ENCODE data around the gene GK.

DNA sequence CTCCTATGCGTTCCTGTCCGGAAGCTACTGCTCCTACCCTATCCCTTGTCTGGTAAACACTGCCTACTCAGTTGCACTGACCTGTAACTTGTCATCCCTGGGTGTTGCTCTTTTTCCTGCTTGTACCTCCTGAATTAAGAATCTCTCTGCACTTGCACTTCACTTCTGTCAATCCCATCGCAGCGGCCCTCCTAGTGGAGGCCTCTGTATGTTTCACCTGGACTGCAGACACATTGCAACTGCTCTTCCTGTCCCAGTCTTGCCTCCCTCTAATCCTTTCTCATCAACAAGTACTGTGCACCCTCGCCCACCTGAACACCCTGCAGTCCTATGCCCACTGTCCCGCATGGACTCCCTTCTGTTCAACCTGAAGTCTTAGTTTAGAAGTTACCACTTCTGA, 8.0 kb downstream of the GK start:
- TF ChIP-seq RELA (CRISPR knock-in tag; IDR thresholded peaks at IDR 0.05; ENCODE audit: borderline replicate concordance) (no peak), SMAD4 (CRISPR knock-in tag; IDR thresholded peaks at IDR 0.05) (no peak), ZNF263 (CRISPR knock-in tag; IDR thresholded peaks at IDR 0.05; ENCODE audit: low read depth) (no peak), SOX15 (CRISPR knock-in tag; IDR thresholded peaks at IDR 0.05) (no peak), SP1 (CRISPR knock-in tag; conservative IDR thresholded peaks at IDR 0.05) (no peak), ZBTB21 (CRISPR knock-in tag; IDR thresholded peaks at IDR 0.05; ENCODE audit: borderline replicate concordance) (no peak)
- TF ChIP-seq, protein P1, sequence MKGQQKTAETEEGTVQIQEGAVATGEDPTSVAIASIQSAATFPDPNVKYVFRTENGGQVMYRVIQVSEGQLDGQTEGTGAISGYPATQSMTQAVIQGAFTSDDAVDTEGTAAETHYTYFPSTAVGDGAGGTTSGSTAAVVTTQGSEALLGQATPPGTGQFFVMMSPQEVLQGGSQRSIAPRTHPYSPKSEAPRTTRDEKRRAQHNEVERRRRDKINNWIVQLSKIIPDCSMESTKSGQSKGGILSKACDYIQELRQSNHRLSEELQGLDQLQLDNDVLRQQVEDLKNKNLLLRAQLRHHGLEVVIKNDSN (CRISPR knock-in tag; IDR thresholded peaks at IDR 0.05) = no peak
- TF ChIP-seq, protein P2, sequence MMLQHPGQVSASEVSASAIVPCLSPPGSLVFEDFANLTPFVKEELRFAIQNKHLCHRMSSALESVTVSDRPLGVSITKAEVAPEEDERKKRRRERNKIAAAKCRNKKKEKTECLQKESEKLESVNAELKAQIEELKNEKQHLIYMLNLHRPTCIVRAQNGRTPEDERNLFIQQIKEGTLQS (CRISPR knock-in tag; conservative IDR thresholded peaks at IDR 0.05) = no peak
- TF ChIP-seq, protein P3, sequence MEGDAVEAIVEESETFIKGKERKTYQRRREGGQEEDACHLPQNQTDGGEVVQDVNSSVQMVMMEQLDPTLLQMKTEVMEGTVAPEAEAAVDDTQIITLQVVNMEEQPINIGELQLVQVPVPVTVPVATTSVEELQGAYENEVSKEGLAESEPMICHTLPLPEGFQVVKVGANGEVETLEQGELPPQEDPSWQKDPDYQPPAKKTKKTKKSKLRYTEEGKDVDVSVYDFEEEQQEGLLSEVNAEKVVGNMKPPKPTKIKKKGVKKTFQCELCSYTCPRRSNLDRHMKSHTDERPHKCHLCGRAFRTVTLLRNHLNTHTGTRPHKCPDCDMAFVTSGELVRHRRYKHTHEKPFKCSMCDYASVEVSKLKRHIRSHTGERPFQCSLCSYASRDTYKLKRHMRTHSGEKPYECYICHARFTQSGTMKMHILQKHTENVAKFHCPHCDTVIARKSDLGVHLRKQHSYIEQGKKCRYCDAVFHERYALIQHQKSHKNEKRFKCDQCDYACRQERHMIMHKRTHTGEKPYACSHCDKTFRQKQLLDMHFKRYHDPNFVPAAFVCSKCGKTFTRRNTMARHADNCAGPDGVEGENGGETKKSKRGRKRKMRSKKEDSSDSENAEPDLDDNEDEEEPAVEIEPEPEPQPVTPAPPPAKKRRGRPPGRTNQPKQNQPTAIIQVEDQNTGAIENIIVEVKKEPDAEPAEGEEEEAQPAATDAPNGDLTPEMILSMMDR (IDR thresholded peaks at IDR 0.05) = no peak
- TF ChIP-seq, protein P4, sequence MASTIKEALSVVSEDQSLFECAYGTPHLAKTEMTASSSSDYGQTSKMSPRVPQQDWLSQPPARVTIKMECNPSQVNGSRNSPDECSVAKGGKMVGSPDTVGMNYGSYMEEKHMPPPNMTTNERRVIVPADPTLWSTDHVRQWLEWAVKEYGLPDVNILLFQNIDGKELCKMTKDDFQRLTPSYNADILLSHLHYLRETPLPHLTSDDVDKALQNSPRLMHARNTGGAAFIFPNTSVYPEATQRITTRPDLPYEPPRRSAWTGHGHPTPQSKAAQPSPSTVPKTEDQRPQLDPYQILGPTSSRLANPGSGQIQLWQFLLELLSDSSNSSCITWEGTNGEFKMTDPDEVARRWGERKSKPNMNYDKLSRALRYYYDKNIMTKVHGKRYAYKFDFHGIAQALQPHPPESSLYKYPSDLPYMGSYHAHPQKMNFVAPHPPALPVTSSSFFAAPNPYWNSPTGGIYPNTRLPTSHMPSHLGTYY (CRISPR knock-in tag; IDR thresholded peaks at IDR 0.05) = no peak
- TF ChIP-seq, protein P5, sequence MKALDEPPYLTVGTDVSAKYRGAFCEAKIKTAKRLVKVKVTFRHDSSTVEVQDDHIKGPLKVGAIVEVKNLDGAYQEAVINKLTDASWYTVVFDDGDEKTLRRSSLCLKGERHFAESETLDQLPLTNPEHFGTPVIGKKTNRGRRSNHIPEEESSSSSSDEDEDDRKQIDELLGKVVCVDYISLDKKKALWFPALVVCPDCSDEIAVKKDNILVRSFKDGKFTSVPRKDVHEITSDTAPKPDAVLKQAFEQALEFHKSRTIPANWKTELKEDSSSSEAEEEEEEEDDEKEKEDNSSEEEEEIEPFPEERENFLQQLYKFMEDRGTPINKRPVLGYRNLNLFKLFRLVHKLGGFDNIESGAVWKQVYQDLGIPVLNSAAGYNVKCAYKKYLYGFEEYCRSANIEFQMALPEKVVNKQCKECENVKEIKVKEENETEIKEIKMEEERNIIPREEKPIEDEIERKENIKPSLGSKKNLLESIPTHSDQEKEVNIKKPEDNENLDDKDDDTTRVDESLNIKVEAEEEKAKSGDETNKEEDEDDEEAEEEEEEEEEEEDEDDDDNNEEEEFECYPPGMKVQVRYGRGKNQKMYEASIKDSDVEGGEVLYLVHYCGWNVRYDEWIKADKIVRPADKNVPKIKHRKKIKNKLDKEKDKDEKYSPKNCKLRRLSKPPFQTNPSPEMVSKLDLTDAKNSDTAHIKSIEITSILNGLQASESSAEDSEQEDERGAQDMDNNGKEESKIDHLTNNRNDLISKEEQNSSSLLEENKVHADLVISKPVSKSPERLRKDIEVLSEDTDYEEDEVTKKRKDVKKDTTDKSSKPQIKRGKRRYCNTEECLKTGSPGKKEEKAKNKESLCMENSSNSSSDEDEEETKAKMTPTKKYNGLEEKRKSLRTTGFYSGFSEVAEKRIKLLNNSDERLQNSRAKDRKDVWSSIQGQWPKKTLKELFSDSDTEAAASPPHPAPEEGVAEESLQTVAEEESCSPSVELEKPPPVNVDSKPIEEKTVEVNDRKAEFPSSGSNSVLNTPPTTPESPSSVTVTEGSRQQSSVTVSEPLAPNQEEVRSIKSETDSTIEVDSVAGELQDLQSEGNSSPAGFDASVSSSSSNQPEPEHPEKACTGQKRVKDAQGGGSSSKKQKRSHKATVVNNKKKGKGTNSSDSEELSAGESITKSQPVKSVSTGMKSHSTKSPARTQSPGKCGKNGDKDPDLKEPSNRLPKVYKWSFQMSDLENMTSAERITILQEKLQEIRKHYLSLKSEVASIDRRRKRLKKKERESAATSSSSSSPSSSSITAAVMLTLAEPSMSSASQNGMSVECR (CRISPR knock-in tag; IDR thresholded peaks at IDR 0.05; ENCODE audit: borderline replicate concordance) = no peak
- TF ChIP-seq, protein P6, sequence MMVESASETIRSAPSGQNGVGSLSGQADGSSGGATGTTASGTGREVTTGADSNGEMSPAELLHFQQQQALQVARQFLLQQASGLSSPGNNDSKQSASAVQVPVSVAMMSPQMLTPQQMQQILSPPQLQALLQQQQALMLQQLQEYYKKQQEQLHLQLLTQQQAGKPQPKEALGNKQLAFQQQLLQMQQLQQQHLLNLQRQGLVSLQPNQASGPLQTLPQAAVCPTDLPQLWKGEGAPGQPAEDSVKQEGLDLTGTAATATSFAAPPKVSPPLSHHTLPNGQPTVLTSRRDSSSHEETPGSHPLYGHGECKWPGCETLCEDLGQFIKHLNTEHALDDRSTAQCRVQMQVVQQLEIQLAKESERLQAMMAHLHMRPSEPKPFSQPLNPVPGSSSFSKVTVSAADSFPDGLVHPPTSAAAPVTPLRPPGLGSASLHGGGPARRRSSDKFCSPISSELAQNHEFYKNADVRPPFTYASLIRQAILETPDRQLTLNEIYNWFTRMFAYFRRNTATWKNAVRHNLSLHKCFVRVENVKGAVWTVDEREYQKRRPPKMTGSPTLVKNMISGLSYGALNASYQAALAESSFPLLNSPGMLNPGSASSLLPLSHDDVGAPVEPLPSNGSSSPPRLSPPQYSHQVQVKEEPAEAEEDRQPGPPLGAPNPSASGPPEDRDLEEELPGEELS (CRISPR knock-in tag; IDR thresholded peaks at IDR 0.05) = no peak
- TF ChIP-seq, protein P7, sequence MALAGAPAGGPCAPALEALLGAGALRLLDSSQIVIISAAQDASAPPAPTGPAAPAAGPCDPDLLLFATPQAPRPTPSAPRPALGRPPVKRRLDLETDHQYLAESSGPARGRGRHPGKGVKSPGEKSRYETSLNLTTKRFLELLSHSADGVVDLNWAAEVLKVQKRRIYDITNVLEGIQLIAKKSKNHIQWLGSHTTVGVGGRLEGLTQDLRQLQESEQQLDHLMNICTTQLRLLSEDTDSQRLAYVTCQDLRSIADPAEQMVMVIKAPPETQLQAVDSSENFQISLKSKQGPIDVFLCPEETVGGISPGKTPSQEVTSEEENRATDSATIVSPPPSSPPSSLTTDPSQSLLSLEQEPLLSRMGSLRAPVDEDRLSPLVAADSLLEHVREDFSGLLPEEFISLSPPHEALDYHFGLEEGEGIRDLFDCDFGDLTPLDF (CRISPR knock-in tag; IDR thresholded peaks at IDR 0.05) = no peak
